ENCODE measurements around the gene TMOD1.

DNA sequence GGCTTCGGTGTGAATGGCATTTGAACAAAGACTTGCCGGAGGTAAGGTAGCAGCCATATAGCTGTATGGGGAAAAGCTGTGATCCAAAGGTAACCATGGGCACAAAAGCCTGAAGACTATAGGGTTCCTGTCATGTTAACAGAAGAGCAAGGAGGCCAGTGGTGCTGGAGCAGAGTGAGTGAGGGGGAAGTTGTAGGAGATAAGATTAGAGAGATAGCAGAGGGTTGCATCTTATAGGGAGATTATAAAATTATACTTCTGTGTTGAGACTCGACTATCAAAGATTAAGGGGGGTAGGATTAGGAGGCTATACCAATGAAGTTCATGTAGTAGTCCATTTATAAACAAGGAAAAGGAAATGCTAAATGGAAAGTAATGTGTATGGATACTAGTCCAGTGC, 135.4 kb downstream of the TMOD1 start:
- TF ChIP-seq, protein P1, sequence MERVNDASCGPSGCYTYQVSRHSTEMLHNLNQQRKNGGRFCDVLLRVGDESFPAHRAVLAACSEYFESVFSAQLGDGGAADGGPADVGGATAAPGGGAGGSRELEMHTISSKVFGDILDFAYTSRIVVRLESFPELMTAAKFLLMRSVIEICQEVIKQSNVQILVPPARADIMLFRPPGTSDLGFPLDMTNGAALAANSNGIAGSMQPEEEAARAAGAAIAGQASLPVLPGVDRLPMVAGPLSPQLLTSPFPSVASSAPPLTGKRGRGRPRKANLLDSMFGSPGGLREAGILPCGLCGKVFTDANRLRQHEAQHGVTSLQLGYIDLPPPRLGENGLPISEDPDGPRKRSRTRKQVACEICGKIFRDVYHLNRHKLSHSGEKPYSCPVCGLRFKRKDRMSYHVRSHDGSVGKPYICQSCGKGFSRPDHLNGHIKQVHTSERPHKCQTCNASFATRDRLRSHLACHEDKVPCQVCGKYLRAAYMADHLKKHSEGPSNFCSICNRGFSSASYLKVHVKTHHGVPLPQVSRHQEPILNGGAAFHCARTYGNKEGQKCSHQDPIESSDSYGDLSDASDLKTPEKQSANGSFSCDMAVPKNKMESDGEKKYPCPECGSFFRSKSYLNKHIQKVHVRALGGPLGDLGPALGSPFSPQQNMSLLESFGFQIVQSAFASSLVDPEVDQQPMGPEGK (CRISPR knock-in tag; IDR thresholded peaks at IDR 0.05; ENCODE audit: borderline replicate concordance), result no peak
- no peak for TF ChIP-seq ZNF565 (CRISPR knock-in tag; conservative IDR thresholded peaks at IDR 0.05; ENCODE audit: low read depth)
- TF ChIP-seq ISL1 (CRISPR knock-in tag; IDR thresholded peaks at IDR 0.05), result no peak
- TF ChIP-seq, protein P2, sequence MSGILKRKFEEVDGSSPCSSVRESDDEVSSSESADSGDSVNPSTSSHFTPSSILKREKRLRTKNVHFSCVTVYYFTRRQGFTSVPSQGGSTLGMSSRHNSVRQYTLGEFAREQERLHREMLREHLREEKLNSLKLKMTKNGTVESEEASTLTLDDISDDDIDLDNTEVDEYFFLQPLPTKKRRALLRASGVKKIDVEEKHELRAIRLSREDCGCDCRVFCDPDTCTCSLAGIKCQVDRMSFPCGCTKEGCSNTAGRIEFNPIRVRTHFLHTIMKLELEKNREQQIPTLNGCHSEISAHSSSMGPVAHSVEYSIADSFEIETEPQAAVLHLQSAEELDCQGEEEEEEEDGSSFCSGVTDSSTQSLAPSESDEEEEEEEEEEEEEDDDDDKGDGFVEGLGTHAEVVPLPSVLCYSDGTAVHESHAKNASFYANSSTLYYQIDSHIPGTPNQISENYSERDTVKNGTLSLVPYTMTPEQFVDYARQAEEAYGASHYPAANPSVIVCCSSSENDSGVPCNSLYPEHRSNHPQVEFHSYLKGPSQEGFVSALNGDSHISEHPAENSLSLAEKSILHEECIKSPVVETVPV (CRISPR knock-in tag; IDR thresholded peaks at IDR 0.05), result no peak
- no peak for TF ChIP-seq ZFP3 (CRISPR knock-in tag; IDR thresholded peaks at IDR 0.05)
- TF ChIP-seq BACH2 (CRISPR knock-in tag; IDR thresholded peaks at IDR 0.05; ENCODE audit: borderline replicate concordance), result no peak
- TF ChIP-seq ZNF70 (CRISPR knock-in tag; IDR thresholded peaks at IDR 0.05), result no peak
- no peak for TF ChIP-seq TCF4 (CRISPR knock-in tag; IDR thresholded peaks at IDR 0.05; ENCODE audit: borderline replicate concordance)
- TF ChIP-seq, protein P3, sequence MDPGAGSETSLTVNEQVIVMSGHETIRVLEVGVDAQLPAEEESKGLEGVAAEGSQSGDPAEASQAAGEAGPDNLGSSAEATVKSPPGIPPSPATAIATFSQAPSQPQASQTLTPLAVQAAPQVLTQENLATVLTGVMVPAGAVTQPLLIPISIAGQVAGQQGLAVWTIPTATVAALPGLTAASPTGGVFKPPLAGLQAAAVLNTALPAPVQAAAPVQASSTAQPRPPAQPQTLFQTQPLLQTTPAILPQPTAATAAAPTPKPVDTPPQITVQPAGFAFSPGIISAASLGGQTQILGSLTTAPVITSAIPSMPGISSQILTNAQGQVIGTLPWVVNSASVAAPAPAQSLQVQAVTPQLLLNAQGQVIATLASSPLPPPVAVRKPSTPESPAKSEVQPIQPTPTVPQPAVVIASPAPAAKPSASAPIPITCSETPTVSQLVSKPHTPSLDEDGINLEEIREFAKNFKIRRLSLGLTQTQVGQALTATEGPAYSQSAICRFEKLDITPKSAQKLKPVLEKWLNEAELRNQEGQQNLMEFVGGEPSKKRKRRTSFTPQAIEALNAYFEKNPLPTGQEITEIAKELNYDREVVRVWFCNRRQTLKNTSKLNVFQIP (CRISPR knock-in tag; IDR thresholded peaks at IDR 0.05; ENCODE audit: borderline replicate concordance, low read depth), result no peak
- TF ChIP-seq GLIS3 (CRISPR knock-in tag; IDR thresholded peaks at IDR 0.05), result no peak
- TF ChIP-seq SNAI2 (CRISPR knock-in tag; IDR thresholded peaks at IDR 0.05), result no peak
- TF ChIP-seq, protein P4, sequence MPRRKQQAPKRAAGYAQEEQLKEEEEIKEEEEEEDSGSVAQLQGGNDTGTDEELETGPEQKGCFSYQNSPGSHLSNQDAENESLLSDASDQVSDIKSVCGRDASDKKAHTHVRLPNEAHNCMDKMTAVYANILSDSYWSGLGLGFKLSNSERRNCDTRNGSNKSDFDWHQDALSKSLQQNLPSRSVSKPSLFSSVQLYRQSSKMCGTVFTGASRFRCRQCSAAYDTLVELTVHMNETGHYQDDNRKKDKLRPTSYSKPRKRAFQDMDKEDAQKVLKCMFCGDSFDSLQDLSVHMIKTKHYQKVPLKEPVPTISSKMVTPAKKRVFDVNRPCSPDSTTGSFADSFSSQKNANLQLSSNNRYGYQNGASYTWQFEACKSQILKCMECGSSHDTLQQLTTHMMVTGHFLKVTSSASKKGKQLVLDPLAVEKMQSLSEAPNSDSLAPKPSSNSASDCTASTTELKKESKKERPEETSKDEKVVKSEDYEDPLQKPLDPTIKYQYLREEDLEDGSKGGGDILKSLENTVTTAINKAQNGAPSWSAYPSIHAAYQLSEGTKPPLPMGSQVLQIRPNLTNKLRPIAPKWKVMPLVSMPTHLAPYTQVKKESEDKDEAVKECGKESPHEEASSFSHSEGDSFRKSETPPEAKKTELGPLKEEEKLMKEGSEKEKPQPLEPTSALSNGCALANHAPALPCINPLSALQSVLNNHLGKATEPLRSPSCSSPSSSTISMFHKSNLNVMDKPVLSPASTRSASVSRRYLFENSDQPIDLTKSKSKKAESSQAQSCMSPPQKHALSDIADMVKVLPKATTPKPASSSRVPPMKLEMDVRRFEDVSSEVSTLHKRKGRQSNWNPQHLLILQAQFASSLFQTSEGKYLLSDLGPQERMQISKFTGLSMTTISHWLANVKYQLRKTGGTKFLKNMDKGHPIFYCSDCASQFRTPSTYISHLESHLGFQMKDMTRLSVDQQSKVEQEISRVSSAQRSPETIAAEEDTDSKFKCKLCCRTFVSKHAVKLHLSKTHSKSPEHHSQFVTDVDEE (CRISPR knock-in tag; IDR thresholded peaks at IDR 0.05), result no peak
- TF ChIP-seq, protein P5, sequence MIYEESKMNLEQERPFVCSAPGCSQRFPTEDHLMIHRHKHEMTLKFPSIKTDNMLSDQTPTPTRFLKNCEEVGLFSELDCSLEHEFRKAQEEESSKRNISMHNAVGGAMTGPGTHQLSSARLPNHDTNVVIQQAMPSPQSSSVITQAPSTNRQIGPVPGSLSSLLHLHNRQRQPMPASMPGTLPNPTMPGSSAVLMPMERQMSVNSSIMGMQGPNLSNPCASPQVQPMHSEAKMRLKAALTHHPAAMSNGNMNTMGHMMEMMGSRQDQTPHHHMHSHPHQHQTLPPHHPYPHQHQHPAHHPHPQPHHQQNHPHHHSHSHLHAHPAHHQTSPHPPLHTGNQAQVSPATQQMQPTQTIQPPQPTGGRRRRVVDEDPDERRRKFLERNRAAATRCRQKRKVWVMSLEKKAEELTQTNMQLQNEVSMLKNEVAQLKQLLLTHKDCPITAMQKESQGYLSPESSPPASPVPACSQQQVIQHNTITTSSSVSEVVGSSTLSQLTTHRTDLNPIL (CRISPR knock-in tag; IDR thresholded peaks at IDR 0.05; ENCODE audit: low read depth), result no peak
- TF ChIP-seq ARNTL (CRISPR knock-in tag; IDR thresholded peaks at IDR 0.05; ENCODE audit: borderline replicate concordance, low read depth), result no peak

Measured in SK-N-SH treated with all-trans-retinoic acid at 6 μM for 48 hours (cell line).